GM13976 (cell line): ENCODE results near the gene TNRC6C.

Source experiments
- DNase-seq: peaks from one replicate; pipeline ENCODE4 v3.0.0; 2012; ENCODE audit warnings: low spot score
- CTCF ChIP-seq: IDR thresholded peaks from 2 replicates; pipeline ENCODE4 v1.5.1; 2012; ENCODE audit warnings: borderline replicate concordance, mild to moderate bottlenecking; ENCODE audit not compliant: insufficient read depth; ENCODE audit errors: extremely low read depth, missing control alignments, control extremely low read depth
- in situ Hi-C: fragments of 300-500 bp; cut with MboI; formaldehyde crosslinking; loops from one replicate; pipeline ENCODE4 v1.12.0; 2022; ENCODE audit warnings: low sequenced_read_pairs, mixed read lengths, inconsistent platforms; ENCODE audit not compliant: unreplicated experiment

The TNRC6C gene

GRCh38 chr17:78122931-78123249 is 164.4 kb downstream of the TNRC6C start:
- in situ Hi-C loops: no loop called here
- TF ChIP-seq CTCF: no peak

GRCh38 chr17:78123258-78123929 is 164.9 kb downstream of the TNRC6C start:
- in situ Hi-C loops: no loop called here
- DNase-seq: no peak

More at GRCh38 chr17:78122931-78123249, 164.4 kb downstream of the TNRC6C start:
- DNase-seq: no peak

GRCh38 chr17:78124081-78124835 is 165.8 kb downstream of the TNRC6C start:
- in situ Hi-C loops: no loop called here
- peak; percentile 81 for DNase-seq
- no peak for TF ChIP-seq CTCF

More at GRCh38 chr17:78123258-78123929, 164.9 kb downstream of the TNRC6C start:
- no peak for TF ChIP-seq CTCF

- no peak for TF ChIP-seq CTCF
- in situ Hi-C loops: no loop called here
- DNase-seq: no peak
Measured at GRCh38 chr17:78124836-78125137, 166.3 kb downstream of the TNRC6C start.

- in situ Hi-C loops: no loop called here
- no peak for DNase-seq
- no peak for TF ChIP-seq CTCF
Measured at GRCh38 chr17:78125138-78125913, 166.8 kb downstream of the TNRC6C start.

GRCh38 chr17:78125976-78126894 is 167.7 kb downstream of the TNRC6C start:
- no peak for TF ChIP-seq CTCF
- DNase-seq: no peak
- in situ Hi-C loops: no loop called here
